Spleen (tissue), 11 donors: Measurements from ENCODE around the gene RASSF5. TPM values are rescaled to one million over a fixed set of nuclear protein-coding genes. Genes with fewer than 3 reads are reported as not detected.

ENCODE experiments used
- DNase-seq: peaks from one replicate; pipeline ENCODE4 v3.0.0-alpha.2; 2020
- H3K27ac ChIP-seq, 8 donors: fragments of 200-600 bp; sonication (generic) in 7 of 8; 1 replicate in 4 of 8; 2 replicates in 4 of 8; pipeline versions ENCODE4 v1.5.0 to v1.8.0; 2016 to 2021; ENCODE audit warnings: inconsistent platforms in 4 of 8, mild to moderate bottlenecking in 4 of 8, moderate library complexity in 1 of 8
- H3K27me3 ChIP-seq, 7 donors: fragments of 200-600 bp; sonication (generic) in 6 of 7; replicated peaks in 1 of 7; 1 replicate in 4 of 7; 2 replicates in 3 of 7; pipeline versions ENCODE4 v1.5.0 to v1.8.0; 2016 to 2021; ENCODE audit warnings: inconsistent platforms in 3 of 7, mild to moderate bottlenecking in 1 of 7
- H3K36me3 ChIP-seq, 6 donors: fragments of 200-600 bp; sonication (generic) in 5 of 6; 1 replicate in 4 of 6; 2 replicates in 2 of 6; pipeline versions ENCODE4 v1.5.0 to v1.8.0; 2016 to 2021; ENCODE audit warnings: inconsistent platforms in 2 of 6
- H3K4me1 ChIP-seq, 6 donors: fragments of 200-600 bp; sonication (generic) in 5 of 6; 1 replicate in 3 of 6; 2 replicates in 3 of 6; pipeline versions ENCODE4 v1.5.0 to v1.8.0; 2016 to 2021; ENCODE audit warnings: inconsistent platforms in 3 of 6
- H3K4me3 ChIP-seq, 8 donors: fragments of 200-600 bp; sonication (generic) in 7 of 8; 1 replicate in 4 of 8; 2 replicates in 4 of 8; pipeline versions ENCODE4 v1.5.0 to v1.8.0; 2016 to 2021; ENCODE audit warnings: inconsistent platforms in 4 of 8, mild to moderate bottlenecking in 4 of 8, moderate library complexity in 2 of 8
- H3K9me3 ChIP-seq, 8 donors: fragments of 200-600 bp; sonication (generic) in 7 of 8; 1 replicate in 4 of 8; 2 replicates in 4 of 8; pipeline versions ENCODE4 v1.5.0 to v1.8.0; 2016 to 2021; ENCODE audit warnings: inconsistent platforms in 4 of 8
- POLR2A ChIP-seq, 3 donors: fragments of 450-650 bp; IDR thresholded peaks; one replicate each; pipeline ENCODE4 v1.5.1; 2017; ENCODE audit warnings: antibody characterized with exemption in 3 of 3, mild to moderate bottlenecking in 1 of 3
- POLR2AphosphoS5 ChIP-seq, 3 donors: sonication (generic); formaldehyde crosslinking; IDR thresholded peaks; one replicate each; pipeline ENCODE4 v1.5.1; 2017; ENCODE audit warnings: antibody characterized with exemption in 3 of 3
- WGBS, 5 donors: extraction: QIAGEN DNeasy Blood & Tissue Kit in 3 of 5; methylation state at CpG; one replicate each; pipeline versions ENCODE4 v1.1.5 to v1.1.7; 2013 to 2018; 5-methylcytosine and 5-hydroxymethylcytosine counted together
- intact Hi-C: fragments of 100-400 bp; cut with DNase I; formaldehyde crosslinking; loops from one replicate; pipeline ENCODE4 v1.15.0; 2023; ENCODE audit warnings: low total_unique reads
- polyA plus RNA-seq, 3 donors: library from polyadenylated mRNA; stranded (reverse); fragments of 200-250 nt; gene quantifications; one replicate each; pipeline ENCODE4 v1.2.1, GENCODE V29; 2013
- total RNA-seq, 7 donors: library from RNA; depleted of rRNA in 3 of 7; stranded (reverse); fragments of >200 nt in 3 of 7; fragmentation: NEBNext Ultra II Directional in 4 of 7; extraction: Animal tissue kit (Norgen Biotek cat#: 25700) in 4 of 7; gene quantifications; one replicate each; pipeline versions ENCODE4 v1.1.0 to v1.2.1, GENCODE V29; 2016 to 2021
- TF ChIP-seq, protein P1 (sequence below), 11 experiments: fragments of 200-600 bp in 7 of 11; fragments of 450-650 bp in 4 of 11; sonication (generic) in 4 of 11; IDR thresholded peaks in 8 of 11; conservative IDR thresholded peaks in 3 of 11; 1 replicate in 7 of 11; 2 replicates in 4 of 11; pipeline versions ENCODE4 v1.4.0 to v1.8.0; 2016 to 2021; ENCODE audit warnings: antibody characterized with exemption in 11 of 11, inconsistent platforms in 4 of 11, mild to moderate bottlenecking in 1 of 11
- donor health status: healthy with polysubstance abuse.
- donor health status: DM: no; HTN: no; CAD: no; lungs with moderate emphysema.
- donor health status: DM: no; HTN: no; CAD: no.
- donor health status: Bipolar disorder and iron deficiency.
- donor health status: healthy.
- donor health status: DM: no; HTN: no; CAD: no.
- donor health status: DM: yes; HTN: yes; CAD: no.

RASSF5 gene
- total and polyA plus RNA-seq, 10 donors = 32.2 to 168 (median 127) TPM

DNA sequence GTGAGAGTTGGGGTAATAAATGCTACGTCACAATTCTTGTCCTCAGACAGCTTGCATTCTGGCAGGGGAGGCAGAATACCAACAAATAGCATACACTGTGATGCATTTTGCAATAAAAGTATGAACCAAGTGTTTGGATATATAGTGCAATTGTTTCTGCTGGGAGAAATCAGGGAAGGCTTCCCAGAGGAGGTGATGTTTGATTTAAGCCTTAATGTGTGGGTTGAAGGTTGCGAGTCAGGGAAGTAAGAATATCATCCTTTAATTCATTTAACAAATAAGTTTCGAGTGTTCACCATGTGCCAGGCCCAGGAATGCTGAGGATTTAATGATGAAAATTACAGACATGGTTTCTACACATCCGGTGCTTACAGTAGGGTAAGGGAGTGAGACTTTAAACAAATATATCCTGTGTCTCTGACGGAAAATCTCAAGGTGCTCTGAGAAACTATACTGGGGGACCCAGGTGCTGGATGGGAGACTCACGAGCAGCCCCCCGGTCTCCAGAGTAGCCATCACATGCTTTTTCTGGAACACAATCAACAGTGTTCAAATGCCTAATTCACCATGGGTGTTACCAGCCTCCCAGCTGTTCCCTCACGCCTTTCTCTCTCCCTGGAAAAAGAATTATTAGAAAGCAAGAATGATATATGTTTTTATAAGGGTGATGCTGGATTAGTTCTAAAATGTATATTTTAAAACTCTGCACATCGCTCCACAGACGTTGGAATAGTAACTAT lies 31.7 kb downstream of the RASSF5 start:
- no peak for DNase-seq
- no peaks in the 10 kb centered on the region for H3K27me3 ChIP-seq
- no peak overlapping the region for H3K27ac ChIP-seq
- intact Hi-C loops = no loop called here
- no peaks in the 10 kb centered on the region for H3K36me3 ChIP-seq
- TF ChIP-seq POLR2A (IDR thresholded peaks at IDR 0.05) (no peak), POLR2AphosphoS5 (IDR thresholded peaks at IDR 0.05) (no peak)
- TF ChIP-seq, protein P1, sequence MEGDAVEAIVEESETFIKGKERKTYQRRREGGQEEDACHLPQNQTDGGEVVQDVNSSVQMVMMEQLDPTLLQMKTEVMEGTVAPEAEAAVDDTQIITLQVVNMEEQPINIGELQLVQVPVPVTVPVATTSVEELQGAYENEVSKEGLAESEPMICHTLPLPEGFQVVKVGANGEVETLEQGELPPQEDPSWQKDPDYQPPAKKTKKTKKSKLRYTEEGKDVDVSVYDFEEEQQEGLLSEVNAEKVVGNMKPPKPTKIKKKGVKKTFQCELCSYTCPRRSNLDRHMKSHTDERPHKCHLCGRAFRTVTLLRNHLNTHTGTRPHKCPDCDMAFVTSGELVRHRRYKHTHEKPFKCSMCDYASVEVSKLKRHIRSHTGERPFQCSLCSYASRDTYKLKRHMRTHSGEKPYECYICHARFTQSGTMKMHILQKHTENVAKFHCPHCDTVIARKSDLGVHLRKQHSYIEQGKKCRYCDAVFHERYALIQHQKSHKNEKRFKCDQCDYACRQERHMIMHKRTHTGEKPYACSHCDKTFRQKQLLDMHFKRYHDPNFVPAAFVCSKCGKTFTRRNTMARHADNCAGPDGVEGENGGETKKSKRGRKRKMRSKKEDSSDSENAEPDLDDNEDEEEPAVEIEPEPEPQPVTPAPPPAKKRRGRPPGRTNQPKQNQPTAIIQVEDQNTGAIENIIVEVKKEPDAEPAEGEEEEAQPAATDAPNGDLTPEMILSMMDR (IDR thresholded peaks at IDR 0.05 in 8 of 11, conservative IDR thresholded peaks at IDR 0.05 in 3 of 11) = no peak
- no peak overlapping the region for H3K4me3 ChIP-seq
- no peaks in the 10 kb centered on the region for H3K9me3 ChIP-seq
- 86 to 92% (median 90%) methylated on average over 10 of the region's 10 CpGs for WGBS, 5 donors
- peaks cover 0 to 28% (median 8%) of the 10 kb centered on the region in 6 donors for H3K4me1 ChIP-seq

GRCh38 chr1:206540044-206540780 lies 32.9 kb downstream of the RASSF5 start:
- H3K36me3 ChIP-seq = no peaks in the 10 kb centered on the region
- no peak overlapping the region for H3K4me3 ChIP-seq
- H3K4me1 ChIP-seq = peaks cover 5 to 38% (median 15%) of the 10 kb centered on the region in 6 donors
- no peaks in the 10 kb centered on the region for H3K9me3 ChIP-seq
- DNase-seq = peak; percentile 69
- H3K27me3 ChIP-seq = no peaks in the 10 kb centered on the region
- 60 to 77% (median 69%) methylated on average over 8 of the region's 8 CpGs for WGBS, 5 donors
- intact Hi-C loops = no loop called here
- H3K27ac ChIP-seq = peak overlapping the region in 5 of 8 donors; percentile 14 to 55 (median 24)
- TF ChIP-seq, protein P1 (IDR thresholded peaks at IDR 0.05 in 8 of 11, conservative IDR thresholded peaks at IDR 0.05 in 3 of 11) = no peak
- TF ChIP-seq POLR2AphosphoS5 (IDR thresholded peaks at IDR 0.05) = no peak
- no peak for TF ChIP-seq POLR2A (IDR thresholded peaks at IDR 0.05)

- H3K4me3 ChIP-seq = no peak overlapping the region
- peak overlapping the region in 2 of 8 donors; percentile 21 to 55 for H3K27ac ChIP-seq
- intact Hi-C loops = no loop called here
- DNase-seq = peak; percentile 17
- no peak for TF ChIP-seq POLR2A (IDR thresholded peaks at IDR 0.05)
- TF ChIP-seq, protein P1 (IDR thresholded peaks at IDR 0.05 in 8 of 11, conservative IDR thresholded peaks at IDR 0.05 in 3 of 11) = no peak
- no peak for TF ChIP-seq POLR2AphosphoS5 (IDR thresholded peaks at IDR 0.05)
- no peaks in the 10 kb centered on the region for H3K27me3 ChIP-seq
- 85 to 97% (median 90%) methylated on average over 7 of the region's 7 CpGs for WGBS, 5 donors
- H3K9me3 ChIP-seq = no peaks in the 10 kb centered on the region
- H3K4me1 ChIP-seq = peaks cover 5 to 43% (median 17%) of the 10 kb centered on the region in 6 donors
- no peaks in the 10 kb centered on the region for H3K36me3 ChIP-seq
Measured at GRCh38 chr1:206541236-206541833, 34.0 kb downstream of the RASSF5 start.
